Bronchial epithelial cell (primary cell): ENCODE results near the gene BABAM2. TPM values are rescaled to one million over a fixed set of nuclear protein-coding genes. Genes with fewer than 3 reads are reported as not detected.

Experiments
- DNase-seq: peaks from one replicate; pipeline ENCODE4 v3.0.0-alpha.2; 2010; ENCODE audit warnings: low read depth
- FAIRE-seq: peaks from 2 replicates; lab custom pipeline; 2011; peaks lifted over from hg19 to GRCh38; lab: Jason Lieb, UNC
- H3K27me3 ChIP-seq: 2 replicates; pipeline ENCODE4 v1.5.1; 2011; ENCODE audit warnings: low read length; ENCODE audit not compliant: control insufficient read depth, insufficient read depth
- H3K36me3 ChIP-seq: 2 replicates; pipeline ENCODE4 v1.5.1; 2011; ENCODE audit warnings: low read length; ENCODE audit not compliant: control insufficient read depth, insufficient read depth
- H3K4me3 ChIP-seq: 2 replicates; pipeline ENCODE4 v1.5.1; 2011; ENCODE audit warnings: mild to moderate bottlenecking, low read depth, low read length, control low read depth
- CTCF ChIP-seq: IDR thresholded peaks from 2 replicates; pipeline ENCODE4 v1.5.1; 2011; ENCODE audit warnings: mild to moderate bottlenecking, moderate library complexity, low read length, control low read depth, inconsistent platforms; ENCODE audit not compliant: insufficient read depth, severe bottlenecking
- total RNA-seq: library from RNA; depleted of rRNA; stranded (reverse); fragments of >200 nt; gene quantifications from 2 replicates; pipeline ENCODE4 v1.2.1, GENCODE V29; 2014

Gene BABAM2
- total RNA-seq, 1 donor from 2014 or later, result 8.4 TPM

GRCh38 chr2:28228434-28228995 is 338.0 kb downstream of the BABAM2 start:
- FAIRE-seq (no peak), DNase-seq (no peak)
- no peak for TF ChIP-seq CTCF
- Histone ChIP-seq H3K27me3 (no peaks in the 10 kb centered on the region), H3K36me3 (no peaks in the 10 kb centered on the region), H3K4me3 (no peak overlapping the region)

DNA sequence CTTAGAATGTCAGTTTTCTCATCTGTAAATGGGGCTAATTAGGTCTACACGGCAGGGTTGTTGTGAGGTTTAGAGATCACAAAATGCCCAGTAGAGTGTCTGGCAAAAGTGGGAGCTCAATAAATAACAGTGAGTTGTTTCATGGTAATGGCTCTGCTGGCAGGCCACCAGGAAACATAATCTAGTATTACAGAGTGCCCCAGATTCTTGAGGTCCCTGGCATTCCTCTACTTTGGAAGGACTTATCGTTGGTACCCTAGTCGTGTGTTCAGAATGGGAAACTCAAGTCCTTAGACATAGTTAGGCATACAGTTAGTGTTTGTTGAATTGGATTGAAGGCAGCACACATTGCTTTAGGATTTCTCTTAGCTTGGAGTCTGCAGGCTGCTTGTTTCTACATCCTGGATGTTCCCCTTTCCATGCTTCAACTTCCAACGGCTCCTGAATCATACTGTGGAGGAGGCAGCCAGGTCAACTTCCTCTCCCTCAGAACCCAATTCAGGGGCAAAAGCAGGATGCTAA is 340.6 kb downstream of the BABAM2 start:
- Histone ChIP-seq H3K27me3 (no peaks in the 10 kb centered on the region), H3K36me3 (no peaks in the 10 kb centered on the region), H3K4me3 (no peak overlapping the region)
- TF ChIP-seq CTCF, result no peak
- FAIRE-seq (no peak), DNase-seq (peak; percentile 55)

- peak; percentile 72 for DNase-seq
- Histone ChIP-seq H3K4me3 (no peak overlapping the region), H3K27me3 (no peaks in the 10 kb centered on the region), H3K36me3 (no peaks in the 10 kb centered on the region)
- no peak for FAIRE-seq
- no peak for TF ChIP-seq CTCF
These were observed 341.8 kb downstream of the BABAM2 start for GRCh38 chr2:28232295-28232694.

- Histone ChIP-seq H3K27me3 (no peaks in the 10 kb centered on the region), H3K4me3 (no peak overlapping the region), H3K36me3 (no peaks in the 10 kb centered on the region)
- FAIRE-seq (no peak), DNase-seq (no peak)
- TF ChIP-seq CTCF, result no peak
These were observed 342.7 kb downstream of the BABAM2 start for GRCh38 chr2:28233164-28233676.

DNA sequence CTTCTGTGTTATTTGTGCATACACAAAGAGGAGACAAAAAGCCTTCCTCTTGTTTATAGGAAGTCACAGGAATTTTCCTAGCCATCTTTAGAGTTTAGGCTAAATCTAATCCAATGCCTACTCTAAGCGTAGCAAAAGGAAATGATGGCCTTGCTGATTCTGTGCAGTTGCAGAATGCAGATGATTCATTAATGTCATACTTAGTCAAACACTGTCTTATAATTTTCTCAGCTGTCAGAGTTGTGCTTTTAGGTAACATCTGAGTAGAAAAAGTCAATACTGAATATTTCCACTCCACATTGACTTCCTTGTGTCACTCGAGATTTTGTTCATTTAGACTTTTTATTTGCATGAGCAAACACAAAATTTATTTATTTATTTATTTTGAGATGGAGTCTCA is 344.3 kb downstream of the BABAM2 start:
- Histone ChIP-seq H3K4me3 (no peak overlapping the region), H3K27me3 (no peaks in the 10 kb centered on the region), H3K36me3 (no peaks in the 10 kb centered on the region)
- DNase-seq (peak; percentile 37), FAIRE-seq (no peak)
- no peak for TF ChIP-seq CTCF

GRCh38 chr2:28239207-28239606 is 348.7 kb downstream of the BABAM2 start:
- Histone ChIP-seq H3K36me3 (peaks cover 1% of the 10 kb centered on the region), H3K27me3 (no peaks in the 10 kb centered on the region), H3K4me3 (no peak overlapping the region)
- no peak for FAIRE-seq
- no peak for TF ChIP-seq CTCF
- DNase-seq, result no peak
